HL-60 (cell line): ENCODE results near the gene LIM2.

Experiments used
- DNase-seq, 2 experiments: peaks; one replicate each; pipeline ENCODE4 v3.0.0-alpha.2; 2010 to 2020; ENCODE audit warnings: low read depth in 1 of 2, low spot score in 1 of 2
- H3K27ac ChIP-seq: fragments of 250-450 bp; sonication (Bioruptor Pico); replicated peaks from 2 replicates; pipeline ENCODE4 v1.5.1; 2020; ENCODE audit warnings: mild to moderate bottlenecking, moderate library complexity
- H3K27me3 ChIP-seq: fragments of 250-450 bp; sonication (Bioruptor Pico); 2 replicates; pipeline ENCODE4 v1.5.1; 2021; ENCODE audit warnings: mild to moderate bottlenecking, moderate library complexity; ENCODE audit not compliant: insufficient read depth, poor library complexity, severe bottlenecking
- H3K4me3 ChIP-seq: replicated peaks from 2 replicates; pipeline ENCODE4 v1.5.1; 2011; ENCODE audit warnings: mild to moderate bottlenecking, control low read depth, low read length; ENCODE audit not compliant: insufficient read depth
- GABPA ChIP-seq: IDR thresholded peaks from 2 replicates; pipeline ENCODE4 v1.6.1; 2012; ENCODE audit warnings: low read depth
- POLR2AphosphoS5 ChIP-seq: IDR thresholded peaks from 2 replicates; pipeline ENCODE4 v1.6.1; 2012; ENCODE audit warnings: low read depth
- SPI1 ChIP-seq: IDR thresholded peaks from 2 replicates; pipeline ENCODE4 v1.6.1; 2012; ENCODE audit warnings: low read depth, mild to moderate bottlenecking, borderline replicate concordance
- TF ChIP-seq, protein P1 (sequence below): IDR thresholded peaks from 2 replicates; pipeline ENCODE4 v1.6.1; 2012; ENCODE audit warnings: low read depth; ENCODE audit not compliant: insufficient replicate concordance
- TF ChIP-seq, protein P2 (sequence below): IDR thresholded peaks from one replicate; pipeline ENCODE4 v1.5.1; 2011; ENCODE audit warnings: low read length, control low read depth, inconsistent platforms; ENCODE audit not compliant: insufficient read depth

LIM2 gene

DNA sequence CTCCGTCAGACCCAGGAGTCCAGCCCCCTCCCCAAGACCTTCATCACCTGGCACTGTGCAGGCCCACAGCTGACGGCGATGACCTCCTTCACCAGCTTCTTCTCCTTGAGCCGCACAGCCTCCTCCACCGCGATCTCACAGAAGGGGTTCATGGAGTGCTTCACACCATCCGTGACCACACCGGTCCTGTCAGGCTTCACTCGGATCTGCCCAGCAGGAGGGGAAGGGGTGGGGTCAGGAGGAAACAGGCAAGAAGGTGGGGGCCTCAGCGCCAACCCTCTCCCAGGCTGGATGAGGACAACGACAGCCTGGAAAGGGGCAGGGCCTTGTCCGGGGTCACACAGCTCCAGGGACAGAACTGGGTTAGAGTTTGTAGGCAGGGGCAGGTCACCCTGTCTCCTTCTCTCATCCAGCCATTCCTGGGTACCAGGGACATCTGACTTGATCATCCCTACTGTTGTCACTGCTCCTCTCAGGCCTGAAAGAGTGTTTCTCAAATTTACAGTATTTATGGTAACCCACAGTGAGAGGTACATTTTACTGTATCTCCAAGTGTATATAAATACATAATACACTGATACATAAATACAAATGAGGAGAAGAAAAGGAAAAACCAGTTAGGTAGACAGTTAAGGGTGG, 33.6 kb downstream of the LIM2 start:
- TF ChIP-seq SPI1 (no peak), POLR2AphosphoS5 (no peak)
- TF ChIP-seq, protein P1, sequence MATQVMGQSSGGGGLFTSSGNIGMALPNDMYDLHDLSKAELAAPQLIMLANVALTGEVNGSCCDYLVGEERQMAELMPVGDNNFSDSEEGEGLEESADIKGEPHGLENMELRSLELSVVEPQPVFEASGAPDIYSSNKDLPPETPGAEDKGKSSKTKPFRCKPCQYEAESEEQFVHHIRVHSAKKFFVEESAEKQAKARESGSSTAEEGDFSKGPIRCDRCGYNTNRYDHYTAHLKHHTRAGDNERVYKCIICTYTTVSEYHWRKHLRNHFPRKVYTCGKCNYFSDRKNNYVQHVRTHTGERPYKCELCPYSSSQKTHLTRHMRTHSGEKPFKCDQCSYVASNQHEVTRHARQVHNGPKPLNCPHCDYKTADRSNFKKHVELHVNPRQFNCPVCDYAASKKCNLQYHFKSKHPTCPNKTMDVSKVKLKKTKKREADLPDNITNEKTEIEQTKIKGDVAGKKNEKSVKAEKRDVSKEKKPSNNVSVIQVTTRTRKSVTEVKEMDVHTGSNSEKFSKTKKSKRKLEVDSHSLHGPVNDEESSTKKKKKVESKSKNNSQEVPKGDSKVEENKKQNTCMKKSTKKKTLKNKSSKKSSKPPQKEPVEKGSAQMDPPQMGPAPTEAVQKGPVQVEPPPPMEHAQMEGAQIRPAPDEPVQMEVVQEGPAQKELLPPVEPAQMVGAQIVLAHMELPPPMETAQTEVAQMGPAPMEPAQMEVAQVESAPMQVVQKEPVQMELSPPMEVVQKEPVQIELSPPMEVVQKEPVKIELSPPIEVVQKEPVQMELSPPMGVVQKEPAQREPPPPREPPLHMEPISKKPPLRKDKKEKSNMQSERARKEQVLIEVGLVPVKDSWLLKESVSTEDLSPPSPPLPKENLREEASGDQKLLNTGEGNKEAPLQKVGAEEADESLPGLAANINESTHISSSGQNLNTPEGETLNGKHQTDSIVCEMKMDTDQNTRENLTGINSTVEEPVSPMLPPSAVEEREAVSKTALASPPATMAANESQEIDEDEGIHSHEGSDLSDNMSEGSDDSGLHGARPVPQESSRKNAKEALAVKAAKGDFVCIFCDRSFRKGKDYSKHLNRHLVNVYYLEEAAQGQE: no peak
- no peak for DNase-seq
- Histone ChIP-seq H3K27me3 (no peaks in the 10 kb centered on the region), H3K27ac (no peak overlapping the region), H3K4me3 (no peak overlapping the region)

GRCh38 chr19:51352783-51353360, 34.9 kb downstream of the LIM2 start:
- Histone ChIP-seq H3K27me3 (no peaks in the 10 kb centered on the region), H3K4me3 (no peak overlapping the region), H3K27ac (no peak overlapping the region)
- TF ChIP-seq, protein P1: no peak
- TF ChIP-seq, protein P2, sequence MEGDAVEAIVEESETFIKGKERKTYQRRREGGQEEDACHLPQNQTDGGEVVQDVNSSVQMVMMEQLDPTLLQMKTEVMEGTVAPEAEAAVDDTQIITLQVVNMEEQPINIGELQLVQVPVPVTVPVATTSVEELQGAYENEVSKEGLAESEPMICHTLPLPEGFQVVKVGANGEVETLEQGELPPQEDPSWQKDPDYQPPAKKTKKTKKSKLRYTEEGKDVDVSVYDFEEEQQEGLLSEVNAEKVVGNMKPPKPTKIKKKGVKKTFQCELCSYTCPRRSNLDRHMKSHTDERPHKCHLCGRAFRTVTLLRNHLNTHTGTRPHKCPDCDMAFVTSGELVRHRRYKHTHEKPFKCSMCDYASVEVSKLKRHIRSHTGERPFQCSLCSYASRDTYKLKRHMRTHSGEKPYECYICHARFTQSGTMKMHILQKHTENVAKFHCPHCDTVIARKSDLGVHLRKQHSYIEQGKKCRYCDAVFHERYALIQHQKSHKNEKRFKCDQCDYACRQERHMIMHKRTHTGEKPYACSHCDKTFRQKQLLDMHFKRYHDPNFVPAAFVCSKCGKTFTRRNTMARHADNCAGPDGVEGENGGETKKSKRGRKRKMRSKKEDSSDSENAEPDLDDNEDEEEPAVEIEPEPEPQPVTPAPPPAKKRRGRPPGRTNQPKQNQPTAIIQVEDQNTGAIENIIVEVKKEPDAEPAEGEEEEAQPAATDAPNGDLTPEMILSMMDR: no peak
- TF ChIP-seq GABPA (no peak), SPI1 (no peak), POLR2AphosphoS5 (no peak)
- no peak for DNase-seq

DNA sequence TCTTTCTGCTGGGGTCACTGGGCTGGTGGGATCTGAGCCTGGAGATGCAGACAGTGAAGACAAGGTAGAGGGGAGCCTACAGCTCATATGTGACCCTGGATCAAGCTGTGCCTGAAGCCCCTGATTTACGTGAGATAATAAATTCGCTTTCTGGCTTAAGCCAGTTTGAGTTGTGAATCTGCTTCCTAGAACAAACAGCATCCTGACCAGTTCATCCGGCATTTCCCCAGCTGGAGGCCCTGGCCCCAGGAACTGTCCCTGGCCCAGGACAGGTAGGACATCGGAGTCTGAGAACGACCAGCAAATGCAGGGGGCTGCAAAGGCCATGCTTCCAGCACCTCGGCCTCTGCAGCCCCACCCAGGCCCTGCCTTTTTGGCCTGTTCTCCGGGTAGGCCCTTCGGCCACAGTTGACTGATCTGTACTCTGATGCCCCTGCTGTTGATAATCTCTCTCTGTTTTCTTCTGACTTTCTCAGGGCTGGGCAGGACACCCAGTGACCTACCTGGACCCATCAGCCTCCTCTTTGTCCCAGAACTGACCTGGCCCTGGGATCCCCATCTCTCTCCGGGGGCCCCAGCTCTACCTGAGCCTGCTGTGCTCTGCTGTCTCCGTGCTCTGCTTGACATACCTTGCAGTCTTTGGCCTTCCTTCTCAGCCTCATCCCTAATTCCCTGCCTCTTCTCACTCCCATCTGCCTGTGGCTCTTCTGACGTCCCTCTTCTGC, 36.3 kb downstream of the LIM2 start:
- H3K27me3 ChIP-seq: no peaks in the 10 kb centered on the region
- DNase-seq: no peak
- TF ChIP-seq GABPA (no peak), POLR2AphosphoS5 (no peak), SPI1 (no peak)
- TF ChIP-seq, protein P2: no peak
- TF ChIP-seq, protein P1: no peak
- H3K27ac ChIP-seq: no peak overlapping the region
- no peak overlapping the region for H3K4me3 ChIP-seq
